Measurements from ENCODE around the gene CBY2.

Gene CBY2

GRCh38 chr13:45670189-45670885, 31.8 kb upstream of the CBY2 start:
- no peak overlapping the region for H3K4me3 ChIP-seq (ENCODE audit: low read depth, low read length)
- no peak for TF ChIP-seq CTCF (IDR thresholded peaks at IDR 0.05; ENCODE audit: borderline replicate concordance, insufficient read depth, low read depth, low read length)

GRCh38 chr13:45674908-45675307, 27.2 kb upstream of the CBY2 start:
- no peak for TF ChIP-seq CTCF (IDR thresholded peaks at IDR 0.05; ENCODE audit: borderline replicate concordance, insufficient read depth, low read depth, low read length)
- no peak overlapping the region for H3K4me3 ChIP-seq (ENCODE audit: low read depth, low read length)

- TF ChIP-seq CTCF (IDR thresholded peaks at IDR 0.05; ENCODE audit: borderline replicate concordance, insufficient read depth, low read depth, low read length) = no peak
Measured at GRCh38 chr13:45678282-45678681, 23.8 kb upstream of the CBY2 start.

GRCh38 chr13:45681113-45681512, 21.0 kb upstream of the CBY2 start:
- TF ChIP-seq CTCF (IDR thresholded peaks at IDR 0.05; ENCODE audit: borderline replicate concordance, insufficient read depth, low read depth, low read length) = no peak
- H3K4me3 ChIP-seq (ENCODE audit: low read depth, low read length) = no peak overlapping the region

More at GRCh38 chr13:45678282-45678681, 23.8 kb upstream of the CBY2 start:
- no peak overlapping the region for H3K4me3 ChIP-seq (ENCODE audit: low read depth, low read length)

GRCh38 chr13:45682494-45683008, 19.6 kb upstream of the CBY2 start:
- no peak for TF ChIP-seq CTCF (IDR thresholded peaks at IDR 0.05; ENCODE audit: borderline replicate concordance, insufficient read depth, low read depth, low read length)
- H3K4me3 ChIP-seq (ENCODE audit: low read depth, low read length) = no peak overlapping the region

DNA sequence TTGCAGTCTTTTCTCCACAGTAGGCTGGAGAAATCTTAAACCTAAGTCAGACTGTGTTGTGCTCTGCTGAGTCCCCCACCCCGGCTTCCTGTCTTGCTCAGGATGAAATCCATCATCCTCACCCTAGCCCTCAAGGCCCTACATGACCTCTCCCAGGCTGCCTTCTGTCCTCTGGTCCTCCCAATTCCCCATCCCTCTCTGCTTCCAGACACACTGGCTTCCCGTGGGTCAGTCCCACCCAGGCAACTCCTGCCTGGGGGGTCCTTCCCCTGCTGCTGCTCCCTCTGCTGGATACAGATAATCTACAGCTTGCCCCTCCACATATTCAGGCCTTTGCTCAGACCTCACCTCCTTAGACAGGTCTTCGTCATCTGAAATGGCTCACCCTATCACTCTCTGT, 18.4 kb upstream of the CBY2 start:
- H3K4me3 ChIP-seq (ENCODE audit: low read depth, low read length) = no peak overlapping the region
- 0 out of 2 replicates have a peak, but pooled peaks have one; percentile 24 for TF ChIP-seq CTCF (IDR thresholded peaks at IDR 0.05; ENCODE audit: borderline replicate concordance, insufficient read depth, low read depth, low read length)

DNA sequence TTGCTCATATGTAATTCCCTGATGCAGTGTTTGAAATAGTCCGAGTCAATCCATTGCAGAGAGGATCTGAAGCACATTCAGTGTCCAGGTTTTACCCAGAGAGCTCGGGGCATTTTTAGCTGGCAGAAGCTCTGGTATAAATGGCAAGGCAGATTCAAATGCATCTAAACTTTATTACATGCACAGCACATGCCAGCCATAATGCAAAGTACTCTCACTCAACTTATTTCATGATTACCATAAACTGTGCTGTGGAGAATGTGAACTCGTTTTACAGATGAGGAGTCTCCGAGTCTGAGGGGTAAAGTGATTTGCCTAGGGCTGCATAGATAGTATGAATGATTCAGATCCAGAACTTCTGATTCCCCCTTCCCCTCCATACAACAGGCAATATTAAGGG, 13.5 kb upstream of the CBY2 start:
- H3K4me3 ChIP-seq (ENCODE audit: low read depth, low read length) = no peak overlapping the region
- no peak for TF ChIP-seq CTCF (IDR thresholded peaks at IDR 0.05; ENCODE audit: borderline replicate concordance, insufficient read depth, low read depth, low read length)
